Measurements from ENCODE around the gene DHX35.
"Not testable (repeated sequence)": the region's sequence is repeated elsewhere in the genome, so short reads cannot be mapped to it uniquely, and the experiment has no call there.

Gene DHX35

DNA sequence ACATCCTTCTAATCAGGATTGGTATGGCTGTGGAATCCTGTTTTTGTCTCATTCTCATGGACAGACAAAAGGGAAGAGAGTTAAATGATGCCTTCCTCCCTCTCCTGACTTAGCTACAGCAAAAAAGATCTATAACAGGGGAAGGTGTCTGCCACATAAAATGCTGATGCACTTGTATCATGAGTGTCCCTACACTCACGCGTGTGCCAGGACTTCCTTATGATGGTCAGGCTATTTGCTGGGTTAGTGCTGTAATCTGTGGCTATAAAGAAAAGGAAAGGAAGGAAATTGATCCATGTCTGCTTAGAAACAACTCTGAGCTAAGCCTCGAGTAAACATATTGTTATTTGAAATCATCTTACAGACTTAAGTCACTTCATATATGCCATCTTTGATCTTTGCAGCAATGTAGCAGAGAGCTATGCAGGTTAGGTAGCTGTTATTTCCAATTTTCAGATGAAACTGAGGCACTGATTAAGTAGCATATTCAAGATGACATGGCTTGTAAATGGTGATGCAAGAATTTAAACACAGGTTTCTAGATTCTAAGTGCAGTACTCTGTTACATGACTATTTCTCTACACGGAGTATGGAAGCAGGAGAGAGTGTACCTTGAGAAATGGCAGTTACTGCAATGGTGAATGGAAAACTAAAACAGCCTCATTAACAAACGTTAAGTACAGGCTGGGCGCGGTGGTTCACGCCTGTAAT is 8.4 kb upstream of the DHX35 start:
- Mint-ChIP-seq H3K36me3 (ENCODE audit: low read depth) (peaks cover 32% of the 10 kb centered on the region), H3K27ac (no peak overlapping the region), H3K9me3 (no peaks in the 10 kb centered on the region)

DNA sequence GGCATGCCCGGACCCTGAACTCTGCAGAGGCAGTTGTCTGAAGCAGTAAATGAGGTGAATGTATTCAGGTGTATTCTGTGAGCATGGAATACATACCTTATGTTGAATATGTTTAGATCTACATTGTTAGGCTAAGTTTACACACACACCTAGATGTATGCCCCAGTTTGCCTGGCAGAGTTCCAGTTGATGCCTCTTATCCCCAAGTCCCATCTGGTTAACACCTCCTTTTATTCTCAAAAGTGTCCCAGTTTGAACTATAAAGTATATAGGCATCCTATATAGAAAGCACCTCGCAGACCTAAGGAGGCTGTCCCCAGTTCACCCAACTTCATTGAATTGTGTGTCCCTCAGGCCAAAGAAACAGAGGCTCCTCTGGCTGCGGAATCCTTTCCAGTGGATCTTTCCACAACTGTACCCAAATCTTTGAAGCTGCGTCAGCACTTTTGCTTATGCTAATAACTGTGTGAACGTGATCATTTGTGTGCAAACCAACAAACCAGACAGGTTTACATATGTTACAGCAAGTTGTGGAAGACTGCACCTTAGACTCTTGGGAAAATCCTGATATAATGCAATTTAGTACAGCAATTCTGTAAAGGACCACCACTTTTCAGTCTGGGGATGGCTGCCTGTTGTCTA is 4.8 kb upstream of the DHX35 start:
- DNase-seq, result no peak
- Mint-ChIP-seq H3K36me3 (ENCODE audit: low read depth) (peaks cover 11% of the 10 kb centered on the region), H3K27ac (no peak overlapping the region), H3K9me3 (no peaks in the 10 kb centered on the region), H3K27me3 (no peaks in the 10 kb centered on the region), H3K4me3 (no peak overlapping the region), H3K4me1 (ENCODE audit: low read depth) (peaks cover 11% of the 10 kb centered on the region)

More for the DNA sequence above, 8.4 kb upstream of the DHX35 start:
- no peaks in the 10 kb centered on the region for H3K27me3 Mint-ChIP-seq
- no peak for DNase-seq
- no peaks in the 10 kb centered on the region for H3K4me1 Mint-ChIP-seq (ENCODE audit: low read depth)
- H3K4me3 Mint-ChIP-seq, result no peak overlapping the region

DNA sequence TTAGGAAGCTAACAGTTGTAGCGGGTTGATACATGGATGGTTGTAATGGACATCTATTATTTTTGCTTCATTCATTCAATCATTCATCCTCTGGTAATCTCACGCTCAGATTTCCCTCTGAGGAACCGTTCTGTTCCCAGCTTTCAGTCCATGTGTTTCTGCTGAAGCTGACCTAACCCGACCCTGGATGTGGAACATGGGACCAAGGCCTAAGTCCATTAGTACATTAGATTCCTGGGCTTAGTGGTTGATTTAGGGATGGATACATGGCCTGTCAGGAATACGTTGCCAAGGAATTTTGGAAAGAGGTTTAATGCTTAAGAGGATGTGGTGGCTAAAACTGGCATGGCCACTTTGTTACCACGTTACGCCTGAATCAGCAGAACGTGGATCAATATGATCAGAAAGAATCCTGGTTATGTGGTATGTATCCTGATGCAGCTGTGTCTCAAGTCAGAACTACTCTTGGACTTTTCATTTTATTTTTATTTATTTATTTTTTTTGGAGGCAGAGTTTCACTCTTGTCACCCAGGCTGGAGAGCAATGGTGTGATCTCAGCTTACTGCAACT is 4.1 kb upstream of the DHX35 start:
- H3K4me1 Mint-ChIP-seq (ENCODE audit: low read depth), result peaks cover 14% of the 10 kb centered on the region
- H3K4me3 Mint-ChIP-seq, result no peak overlapping the region
- no peaks in the 10 kb centered on the region for H3K9me3 Mint-ChIP-seq
- no peaks in the 10 kb centered on the region for H3K27me3 Mint-ChIP-seq
- no peak overlapping the region for H3K27ac Mint-ChIP-seq
- no peak for DNase-seq
- peaks cover 15% of the 10 kb centered on the region for H3K36me3 Mint-ChIP-seq (ENCODE audit: low read depth)

DNA sequence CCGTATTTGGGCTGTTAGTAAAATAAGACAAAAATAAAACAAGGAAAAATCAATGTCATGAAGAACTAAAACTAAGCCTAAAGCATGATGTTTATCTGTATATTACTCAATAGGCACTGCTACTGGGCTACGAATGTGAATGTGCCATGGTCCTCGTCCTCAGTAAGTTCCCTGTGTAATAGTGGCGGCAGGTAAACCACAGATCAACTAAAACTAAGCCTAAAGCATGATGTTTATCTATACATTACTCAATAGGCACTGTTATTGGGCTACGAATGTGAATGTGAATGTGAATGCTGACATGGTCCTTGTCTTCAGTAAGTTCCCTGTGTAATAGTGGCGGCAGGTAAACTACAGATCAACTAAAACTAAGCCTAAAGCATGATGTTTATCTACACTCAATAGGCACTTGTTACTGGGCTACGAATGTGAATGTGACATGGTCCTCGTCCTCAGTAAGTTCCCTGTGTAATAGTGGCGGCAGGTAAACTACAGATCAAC is 1.9 kb upstream of the DHX35 start:
- not testable (repeated sequence) for H3K9me3 Mint-ChIP-seq, DNase-seq, H3K4me3 Mint-ChIP-seq, H3K27ac Mint-ChIP-seq, H3K27me3 Mint-ChIP-seq
- Mint-ChIP-seq H3K36me3 (ENCODE audit: low read depth) (peaks cover 29% of the 10 kb centered on the region), H3K4me1 (ENCODE audit: low read depth) (peaks cover 33% of the 10 kb centered on the region)

DNA sequence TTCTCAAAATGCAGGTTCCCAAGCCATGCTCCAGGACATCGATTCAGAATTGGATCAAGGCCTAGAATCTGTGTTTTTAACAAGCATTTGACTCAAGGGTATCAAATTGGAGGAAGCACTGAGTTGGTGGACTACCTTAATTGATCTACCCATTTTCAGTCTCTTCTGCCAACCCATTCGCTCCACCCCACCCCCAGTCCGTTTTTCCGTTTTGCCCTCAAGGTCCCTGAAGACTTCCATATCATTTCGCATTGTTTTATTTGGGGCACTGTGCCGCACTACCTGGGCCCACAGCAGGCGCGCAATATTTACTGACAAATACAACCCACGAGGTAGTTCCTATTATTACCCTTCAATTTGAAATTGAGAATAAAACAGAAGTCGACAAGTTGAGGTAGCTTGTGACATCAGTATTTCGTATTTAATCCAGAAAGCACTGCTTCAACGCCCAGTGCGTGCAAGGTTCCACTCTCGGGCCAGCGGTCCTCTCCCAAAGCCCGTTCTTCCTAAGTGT is 557 bp upstream of the DHX35 start:
- no peak for DNase-seq
- H3K36me3 Mint-ChIP-seq (ENCODE audit: low read depth), result peaks cover 39% of the 10 kb centered on the region
- no peaks in the 10 kb centered on the region for H3K9me3 Mint-ChIP-seq
- H3K4me3 Mint-ChIP-seq, result peak overlapping the region; percentile 91
- no peaks in the 10 kb centered on the region for H3K27me3 Mint-ChIP-seq
- H3K4me1 Mint-ChIP-seq (ENCODE audit: low read depth), result peaks cover 34% of the 10 kb centered on the region
- peak overlapping the region; percentile 99 for H3K27ac Mint-ChIP-seq

DNA sequence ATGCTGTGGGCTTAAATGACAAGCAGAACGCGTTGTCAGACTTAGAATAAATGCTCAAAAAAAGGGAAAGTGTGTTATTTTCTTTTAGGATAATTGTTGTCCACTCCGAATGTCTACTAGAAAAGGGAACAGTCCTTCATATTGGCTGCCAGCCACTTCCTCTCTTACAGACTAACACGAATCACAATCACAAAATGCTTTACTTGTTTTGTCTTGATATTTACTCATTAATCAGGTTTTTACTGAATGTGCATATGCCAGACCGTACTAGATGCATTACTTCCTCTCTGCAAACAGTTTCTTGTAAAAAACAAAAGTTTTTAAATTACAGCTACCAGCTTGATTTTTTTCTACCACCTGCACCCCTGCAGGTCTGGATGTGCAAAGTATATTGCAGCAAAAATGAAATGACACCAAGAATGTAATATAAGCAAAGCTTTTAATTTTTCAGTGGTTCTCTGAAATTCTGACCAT is 821 bp downstream of the DHX35 start:
- peaks cover 34% of the 10 kb centered on the region for H3K4me1 Mint-ChIP-seq (ENCODE audit: low read depth)
- H3K36me3 Mint-ChIP-seq (ENCODE audit: low read depth), result peaks cover 52% of the 10 kb centered on the region
- peak overlapping the region; percentile 99 for H3K27ac Mint-ChIP-seq
- no peaks in the 10 kb centered on the region for H3K27me3 Mint-ChIP-seq
- no peak for DNase-seq
- no peaks in the 10 kb centered on the region for H3K9me3 Mint-ChIP-seq
- peak overlapping the region; percentile 91 for H3K4me3 Mint-ChIP-seq

DNA sequence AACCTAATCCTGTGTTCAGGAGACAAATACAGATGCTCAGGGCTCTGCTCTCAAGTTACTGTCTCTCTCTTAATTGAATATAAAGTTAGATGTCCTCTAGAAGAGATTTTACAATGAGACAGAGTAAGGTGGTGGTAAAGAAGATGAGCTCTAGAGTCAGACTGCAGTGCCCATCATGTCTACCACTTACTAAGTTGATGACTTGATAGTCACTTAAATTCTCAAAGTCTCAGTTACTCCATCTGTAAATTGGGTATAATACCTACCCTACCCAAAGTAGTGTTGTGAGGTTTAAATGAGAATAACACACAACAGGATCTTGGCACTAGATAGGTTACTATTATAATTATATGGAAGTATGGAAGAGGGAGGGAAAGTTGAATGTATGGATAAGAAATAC is 1.6 kb downstream of the DHX35 start:
- H3K9me3 Mint-ChIP-seq, result no peaks in the 10 kb centered on the region
- H3K4me1 Mint-ChIP-seq (ENCODE audit: low read depth), result peaks cover 34% of the 10 kb centered on the region
- peaks cover 58% of the 10 kb centered on the region for H3K36me3 Mint-ChIP-seq (ENCODE audit: low read depth)
- H3K27ac Mint-ChIP-seq, result no peak overlapping the region
- H3K4me3 Mint-ChIP-seq, result peak overlapping the region; percentile 91
- DNase-seq, result no peak
- no peaks in the 10 kb centered on the region for H3K27me3 Mint-ChIP-seq

DNA sequence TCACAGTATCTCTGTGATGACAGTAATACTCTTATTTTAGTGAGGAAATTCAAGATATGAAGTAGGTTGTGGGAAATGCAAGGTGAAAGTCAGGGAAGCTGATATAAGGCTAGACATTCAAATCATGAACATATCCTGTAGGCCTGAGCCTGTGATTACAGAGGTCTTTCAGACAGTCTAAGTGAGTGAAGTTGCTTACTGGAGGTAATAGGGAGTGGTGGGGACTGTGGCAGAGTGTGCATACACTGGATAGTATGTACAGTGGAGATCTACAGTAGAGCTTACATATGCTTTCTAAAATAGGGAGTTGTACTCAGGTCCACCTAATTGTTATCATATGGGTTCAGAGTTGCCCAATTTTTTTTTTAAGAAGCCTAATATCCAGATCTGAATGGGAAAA is 3.1 kb downstream of the DHX35 start:
- no peak for DNase-seq
- Mint-ChIP-seq H3K27ac (peak overlapping the region; percentile 24), H3K4me1 (ENCODE audit: low read depth) (peaks cover 34% of the 10 kb centered on the region), H3K4me3 (no peak overlapping the region), H3K27me3 (no peaks in the 10 kb centered on the region), H3K9me3 (no peaks in the 10 kb centered on the region), H3K36me3 (ENCODE audit: low read depth) (peaks cover 73% of the 10 kb centered on the region)

DNA sequence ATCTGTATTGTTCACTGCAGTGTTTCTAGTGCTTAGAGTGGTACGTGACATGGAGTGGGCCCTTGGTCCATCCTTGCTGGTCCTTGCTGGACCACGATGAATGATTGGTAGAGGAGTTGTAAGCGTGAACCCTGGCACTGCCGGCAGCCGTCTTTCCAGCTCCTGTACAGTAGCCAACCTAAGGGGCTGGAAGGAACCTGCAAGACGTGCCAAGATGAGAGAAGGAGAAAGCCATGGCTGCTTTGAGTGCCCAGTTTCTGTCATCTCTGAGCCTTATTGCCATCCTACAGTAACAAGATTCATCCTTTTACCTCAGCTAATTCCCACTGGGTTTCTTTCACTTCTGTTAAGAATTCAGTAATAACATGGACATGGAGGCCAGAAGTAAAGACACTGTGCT is 5.9 kb downstream of the DHX35 start:
- peaks cover 84% of the 10 kb centered on the region for H3K36me3 Mint-ChIP-seq (ENCODE audit: low read depth)
- no peak overlapping the region for H3K27ac Mint-ChIP-seq
- no peaks in the 10 kb centered on the region for H3K27me3 Mint-ChIP-seq
- H3K4me1 Mint-ChIP-seq (ENCODE audit: low read depth), result peaks cover 24% of the 10 kb centered on the region
- no peak overlapping the region for H3K4me3 Mint-ChIP-seq
- DNase-seq, result no peak
- H3K9me3 Mint-ChIP-seq, result no peaks in the 10 kb centered on the region

DNA sequence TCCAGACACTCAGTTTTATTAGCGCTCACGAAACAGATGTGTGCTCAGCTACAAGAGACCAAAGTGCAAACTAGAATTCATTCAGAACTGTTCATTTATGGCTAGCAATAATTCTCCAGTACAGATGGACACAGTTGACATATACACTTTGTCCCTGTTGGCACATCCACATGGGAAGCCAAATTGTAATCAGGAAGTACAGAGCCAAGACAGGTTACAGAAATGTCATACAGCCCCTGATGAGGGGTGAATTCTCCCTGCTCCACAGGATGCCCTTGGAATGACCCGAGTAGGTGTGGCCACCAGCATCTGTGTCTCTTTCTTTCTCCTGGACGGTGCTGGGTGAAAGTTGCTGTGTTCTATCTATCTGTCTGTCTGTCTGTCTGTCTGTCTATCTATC is 7.6 kb downstream of the DHX35 start:
- Mint-ChIP-seq H3K4me1 (ENCODE audit: low read depth) (peaks cover 19% of the 10 kb centered on the region), H3K27ac (no peak overlapping the region), H3K4me3 (no peak overlapping the region), H3K27me3 (no peaks in the 10 kb centered on the region), H3K36me3 (ENCODE audit: low read depth) (peaks cover 91% of the 10 kb centered on the region), H3K9me3 (no peaks in the 10 kb centered on the region)
- no peak for DNase-seq

DNA sequence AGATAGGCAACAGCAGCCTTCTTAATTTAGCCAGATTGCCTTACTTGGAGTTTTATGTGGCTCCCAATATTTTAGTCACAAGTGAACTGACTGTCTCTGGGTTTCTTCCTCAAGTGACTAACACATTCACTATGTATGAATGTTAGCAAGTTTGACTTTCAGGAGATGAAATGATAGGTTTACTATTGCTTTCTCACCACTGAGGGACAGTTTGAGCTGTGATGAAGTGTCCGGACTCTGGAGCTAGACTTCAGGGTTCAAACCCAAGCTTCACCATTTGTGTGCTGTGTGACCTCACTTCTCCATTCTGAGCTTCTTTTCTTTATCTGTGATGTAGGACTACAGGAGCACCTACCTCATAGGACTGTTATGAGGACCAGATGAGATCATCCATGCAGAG is 8.2 kb downstream of the DHX35 start:
- Mint-ChIP-seq H3K4me1 (ENCODE audit: low read depth) (peaks cover 19% of the 10 kb centered on the region), H3K4me3 (no peak overlapping the region), H3K27me3 (no peaks in the 10 kb centered on the region), H3K27ac (no peak overlapping the region), H3K9me3 (no peaks in the 10 kb centered on the region), H3K36me3 (ENCODE audit: low read depth) (peaks cover 90% of the 10 kb centered on the region)
- no peak for DNase-seq

DNA sequence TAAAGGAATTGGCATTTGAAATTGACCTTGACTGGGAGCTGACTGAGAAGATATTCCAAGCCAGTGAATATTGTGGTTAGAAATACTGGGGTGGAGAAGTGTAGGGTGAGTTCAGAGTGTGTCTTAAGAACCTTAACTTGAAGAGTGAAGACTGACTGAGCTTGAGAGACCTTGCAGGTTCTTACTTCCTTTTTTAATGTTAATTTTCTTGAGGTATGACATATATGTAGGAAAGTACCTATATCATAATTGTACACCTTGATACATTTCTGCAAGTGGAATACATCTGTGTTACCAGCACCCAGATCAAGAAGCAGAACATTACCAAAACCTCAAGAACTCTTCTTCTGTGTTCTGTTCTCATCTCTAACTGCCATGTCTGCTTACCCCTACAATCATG is 11.0 kb downstream of the DHX35 start:
- H3K36me3 Mint-ChIP-seq (ENCODE audit: low read depth), result peaks cover 67% of the 10 kb centered on the region
- H3K4me1 Mint-ChIP-seq (ENCODE audit: low read depth), result peaks cover 19% of the 10 kb centered on the region
- H3K27me3 Mint-ChIP-seq, result no peaks in the 10 kb centered on the region
- H3K27ac Mint-ChIP-seq, result peak overlapping the region; percentile 8
- DNase-seq, result no peak
- H3K9me3 Mint-ChIP-seq, result no peaks in the 10 kb centered on the region
- H3K4me3 Mint-ChIP-seq, result no peak overlapping the region

DNA sequence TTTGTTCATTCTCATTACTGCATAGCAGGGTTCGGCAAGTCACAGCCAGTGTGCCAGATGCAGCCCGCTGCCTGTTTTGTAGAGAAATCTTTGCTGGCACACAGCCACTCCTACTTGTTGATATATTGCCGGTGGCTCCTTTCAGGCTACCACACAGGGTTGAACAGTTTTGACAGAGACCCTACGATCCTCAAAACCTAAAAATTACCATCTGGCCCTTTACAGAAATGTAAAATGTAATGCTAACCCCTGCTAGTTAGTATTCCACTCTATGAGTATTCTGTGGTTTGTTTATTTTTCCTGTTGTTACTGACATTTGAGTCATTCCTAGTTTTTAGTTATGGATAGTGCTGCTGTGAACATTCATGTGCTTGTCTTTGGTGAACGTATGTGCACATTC is 11.5 kb downstream of the DHX35 start:
- DNase-seq, result no peak
- no peak overlapping the region for H3K27ac Mint-ChIP-seq

DNA sequence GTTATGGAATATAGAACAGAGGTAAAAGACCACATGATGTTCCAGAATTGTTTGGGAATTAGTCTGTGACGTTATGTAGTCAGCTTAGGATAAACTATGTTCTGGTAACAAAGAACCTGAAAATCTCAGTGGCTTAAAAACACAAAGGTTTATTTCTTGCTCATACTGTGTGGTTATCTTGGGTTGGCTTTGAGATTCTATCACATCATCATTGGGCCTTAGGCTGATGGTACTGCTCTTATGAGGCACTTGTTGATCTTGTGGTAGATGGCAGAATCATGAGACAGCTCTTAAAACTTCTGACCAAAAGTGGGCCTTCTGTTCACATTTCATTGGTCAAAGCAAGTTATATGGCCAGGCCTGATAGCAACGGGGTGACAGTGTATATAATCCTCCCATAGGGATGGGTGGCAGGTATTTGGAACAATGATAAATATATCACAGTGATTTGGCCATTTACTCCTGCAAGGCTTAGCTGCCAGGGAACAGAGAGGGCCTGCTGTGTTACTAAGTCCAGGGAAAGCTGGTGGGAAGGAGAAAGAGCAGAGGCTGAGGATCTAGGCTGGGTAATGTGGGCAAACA is 13.5 kb downstream of the DHX35 start:
- no peaks in the 10 kb centered on the region for H3K9me3 Mint-ChIP-seq
- H3K27ac Mint-ChIP-seq, result no peak overlapping the region
- H3K4me3 Mint-ChIP-seq, result no peak overlapping the region
- peaks cover 54% of the 10 kb centered on the region for H3K36me3 Mint-ChIP-seq (ENCODE audit: low read depth)
- peaks cover 20% of the 10 kb centered on the region for H3K4me1 Mint-ChIP-seq (ENCODE audit: low read depth)
- no peak for DNase-seq
- H3K27me3 Mint-ChIP-seq, result no peaks in the 10 kb centered on the region

More for the DNA sequence above, 11.5 kb downstream of the DHX35 start:
- Mint-ChIP-seq H3K9me3 (no peaks in the 10 kb centered on the region), H3K36me3 (ENCODE audit: low read depth) (peaks cover 63% of the 10 kb centered on the region), H3K27me3 (no peaks in the 10 kb centered on the region), H3K4me3 (no peak overlapping the region), H3K4me1 (ENCODE audit: low read depth) (peaks cover 19% of the 10 kb centered on the region)

Data from activated T-cell treated with anti-CD3 and anti-CD28 coated beads, Interleukin-2, amount 50 U/mL, for 24 hours (primary cell).